Activated T-cell treated with anti-CD3 and anti-CD28 coated beads, Interleukin-2, amount 50 U/mL, for 72 hours (primary cell): ENCODE data around the gene PLXNA2. TPM values are rescaled to one million over a fixed set of nuclear protein-coding genes. Genes with fewer than 3 reads are reported as not detected.

ENCODE experiments used
- ATAC-seq, 2 donors: fragments of 150-1000 bp; cut with Tn5 transposase; replicated peaks in 1 of 2; 2 replicates each; pipeline ENCODE4 v1.10.0; 2021; ENCODE audit warnings: moderate library complexity in 2 of 2, mild to moderate bottlenecking in 1 of 2
- DNase-seq, 2 donors: peaks; one replicate each; pipeline ENCODE4 v3.0.0; 2021 to 2022; ENCODE audit warnings: mixed read lengths in 1 of 2
- H3K27ac Mint-ChIP-seq: one replicate; pipeline ENCODE4 v1.8.0; 2022; ENCODE audit warnings: mild to moderate bottlenecking, moderate library complexity, mixed read lengths
- H3K27me3 Mint-ChIP-seq: one replicate; pipeline ENCODE4 v1.8.0; 2022; ENCODE audit warnings: low read depth, mixed read lengths
- H3K36me3 Mint-ChIP-seq, 2 donors: one replicate each; pipeline ENCODE4 v1.8.0; 2022; ENCODE audit warnings: mixed read lengths in 2 of 2, mild to moderate bottlenecking in 1 of 2; ENCODE audit not compliant: insufficient read depth in 2 of 2
- H3K4me1 Mint-ChIP-seq: one replicate; pipeline ENCODE4 v1.8.0; 2022; ENCODE audit warnings: low read depth, mixed read lengths
- H3K4me3 Mint-ChIP-seq, 2 donors: one replicate each; pipeline ENCODE4 v1.8.0; 2022; ENCODE audit warnings: mild to moderate bottlenecking in 2 of 2, mixed read lengths in 2 of 2, moderate library complexity in 2 of 2
- H3K9me3 Mint-ChIP-seq, 2 donors: one replicate each; pipeline ENCODE4 v1.8.0; 2022; ENCODE audit warnings: mixed read lengths in 2 of 2
- total RNA-seq, 2 donors: library from RNA; stranded (reverse); gene quantifications; one replicate each; pipeline ENCODE4 v1.2.3, GENCODE V29; 2022

PLXNA2 gene
- total RNA-seq, 2 donors from 2014 or later: 0.07 to 0.72 TPM

DNA sequence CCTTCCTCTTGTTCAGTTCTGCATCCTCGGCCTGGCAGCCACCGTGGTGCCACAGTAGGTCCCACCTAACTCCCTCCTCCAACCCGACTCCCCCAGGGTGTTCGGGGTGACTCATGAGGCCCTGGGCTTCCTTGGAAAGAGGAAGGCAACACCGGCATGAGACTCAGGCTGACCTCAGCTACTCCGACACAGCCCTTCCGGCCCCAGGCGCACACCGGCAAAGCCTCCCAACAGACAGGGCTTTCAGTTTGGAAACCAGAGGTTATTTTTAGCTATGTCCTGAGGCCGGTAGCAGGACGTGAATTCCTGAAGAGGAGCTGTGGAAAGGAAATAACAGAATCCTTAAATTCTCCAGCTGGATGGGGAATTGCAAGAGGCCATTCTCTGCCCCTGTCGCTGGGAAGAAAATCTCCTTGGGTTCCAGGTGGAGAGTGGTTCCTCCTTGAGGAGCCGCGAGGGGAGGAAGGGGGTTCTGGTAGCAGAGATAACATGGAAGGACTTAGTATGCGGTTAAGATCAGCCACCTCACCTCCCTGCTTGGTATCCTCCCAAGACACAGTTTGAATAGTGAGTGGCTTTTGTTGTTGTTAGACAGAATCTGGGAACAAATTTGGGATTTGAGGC lies 24.4 kb downstream of the PLXNA2 start:
- peaks cover 9% of the 10 kb centered on the region for H3K4me1 Mint-ChIP-seq
- ATAC-seq: no peak
- H3K9me3 Mint-ChIP-seq: no peaks in the 10 kb centered on the region
- H3K27ac Mint-ChIP-seq: no peak overlapping the region
- H3K36me3 Mint-ChIP-seq: no peaks in the 10 kb centered on the region
- no peak overlapping the region for H3K4me3 Mint-ChIP-seq
- H3K27me3 Mint-ChIP-seq: peaks cover 42% of the 10 kb centered on the region
- DNase-seq: no peak

DNA sequence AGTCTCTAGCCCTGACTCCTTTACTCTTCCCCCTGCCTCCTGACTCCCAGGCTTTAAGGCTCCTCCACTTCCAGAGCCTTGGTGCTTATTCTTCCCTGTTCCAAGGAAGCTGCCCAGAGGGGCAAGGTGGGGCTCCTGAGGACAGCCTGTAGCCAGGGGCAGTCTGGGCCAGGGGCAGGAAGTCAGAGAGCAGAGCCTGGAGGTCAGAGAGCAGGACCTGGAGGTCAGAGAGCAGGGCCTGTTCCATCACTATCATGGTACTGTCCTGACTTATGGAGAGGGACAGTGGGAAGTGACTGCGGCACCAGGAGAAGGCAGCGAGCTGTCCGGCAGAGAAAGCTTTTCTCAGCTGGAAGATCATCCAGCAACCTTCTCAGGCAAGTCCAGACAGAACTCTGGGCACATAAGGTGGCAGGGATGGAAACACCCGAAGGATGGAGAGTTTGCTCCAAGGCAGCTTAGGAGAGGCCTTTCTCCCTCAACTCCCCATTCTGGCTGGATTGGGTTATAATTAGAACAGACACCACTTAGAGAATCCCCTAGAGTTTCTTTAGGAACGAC lies 25.0 kb downstream of the PLXNA2 start:
- no peak overlapping the region for H3K27ac Mint-ChIP-seq
- H3K4me3 Mint-ChIP-seq: no peak overlapping the region
- DNase-seq: no peak
- H3K27me3 Mint-ChIP-seq: peaks cover 41% of the 10 kb centered on the region
- peaks cover 9% of the 10 kb centered on the region for H3K4me1 Mint-ChIP-seq
- H3K9me3 Mint-ChIP-seq: no peaks in the 10 kb centered on the region
- ATAC-seq: no peak
- no peaks in the 10 kb centered on the region for H3K36me3 Mint-ChIP-seq

GRCh38 chr1:208218237-208219097 lies 25.7 kb downstream of the PLXNA2 start:
- ATAC-seq (no peak), DNase-seq (no peak)
- Mint-ChIP-seq H3K4me1 (peaks cover 9% of the 10 kb centered on the region), H3K27me3 (peaks cover 36% of the 10 kb centered on the region), H3K27ac (no peak overlapping the region), H3K9me3 (no peaks in the 10 kb centered on the region), H3K4me3 (no peak overlapping the region), H3K36me3 (no peaks in the 10 kb centered on the region)

DNA sequence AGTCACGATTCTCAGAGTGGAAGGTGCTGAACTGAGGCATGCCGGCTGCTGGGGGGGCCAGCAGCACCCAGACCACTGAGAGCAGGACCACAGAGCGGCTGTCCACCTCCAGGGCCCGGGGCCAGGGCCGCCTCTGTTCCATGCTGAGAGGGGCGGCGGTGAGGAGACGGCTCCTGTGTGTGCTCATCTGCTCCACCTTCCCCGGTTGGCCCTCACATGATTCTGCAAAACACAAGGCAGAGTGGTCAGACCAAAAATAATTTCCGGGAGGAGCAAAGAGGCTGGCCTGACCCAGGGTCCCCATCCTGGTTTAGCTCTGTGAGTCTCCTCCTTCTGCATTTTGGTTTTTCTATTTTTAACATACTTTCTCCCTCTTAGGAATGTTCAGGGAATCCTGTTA lies 26.4 kb downstream of the PLXNA2 start:
- no peaks in the 10 kb centered on the region for H3K36me3 Mint-ChIP-seq
- peaks cover 9% of the 10 kb centered on the region for H3K4me1 Mint-ChIP-seq
- ATAC-seq (no peak), DNase-seq (no peak)
- peaks cover 30% of the 10 kb centered on the region for H3K27me3 Mint-ChIP-seq
- H3K9me3 Mint-ChIP-seq: no peaks in the 10 kb centered on the region
- no peak overlapping the region for H3K27ac Mint-ChIP-seq
- H3K4me3 Mint-ChIP-seq: no peak overlapping the region

DNA sequence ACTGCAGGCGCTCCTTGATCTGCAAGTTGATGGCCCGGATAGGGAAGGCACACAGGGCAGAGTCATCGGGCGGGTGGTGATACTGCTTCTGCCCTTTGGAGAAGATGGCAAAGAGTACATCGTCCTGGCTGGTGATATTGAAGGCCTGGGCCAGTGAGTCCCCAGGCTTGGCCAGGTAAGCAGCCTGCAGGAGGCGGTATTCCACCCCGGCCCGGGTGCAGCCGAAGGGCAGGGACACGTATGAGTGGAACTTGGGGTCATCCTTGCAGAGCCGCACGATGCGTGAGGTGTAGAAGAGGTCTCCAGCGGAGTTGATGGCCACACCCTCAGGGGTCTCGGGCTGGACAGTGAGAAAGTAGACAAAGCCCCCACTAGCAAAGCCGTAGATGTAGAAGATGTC lies 27.4 kb downstream of the PLXNA2 start:
- ATAC-seq: no peak
- no peaks in the 10 kb centered on the region for H3K9me3 Mint-ChIP-seq
- no peak for DNase-seq
- peaks cover 25% of the 10 kb centered on the region for H3K27me3 Mint-ChIP-seq
- H3K27ac Mint-ChIP-seq: no peak overlapping the region
- no peak overlapping the region for H3K4me3 Mint-ChIP-seq
- H3K4me1 Mint-ChIP-seq: peaks cover 9% of the 10 kb centered on the region
- no peaks in the 10 kb centered on the region for H3K36me3 Mint-ChIP-seq

DNA sequence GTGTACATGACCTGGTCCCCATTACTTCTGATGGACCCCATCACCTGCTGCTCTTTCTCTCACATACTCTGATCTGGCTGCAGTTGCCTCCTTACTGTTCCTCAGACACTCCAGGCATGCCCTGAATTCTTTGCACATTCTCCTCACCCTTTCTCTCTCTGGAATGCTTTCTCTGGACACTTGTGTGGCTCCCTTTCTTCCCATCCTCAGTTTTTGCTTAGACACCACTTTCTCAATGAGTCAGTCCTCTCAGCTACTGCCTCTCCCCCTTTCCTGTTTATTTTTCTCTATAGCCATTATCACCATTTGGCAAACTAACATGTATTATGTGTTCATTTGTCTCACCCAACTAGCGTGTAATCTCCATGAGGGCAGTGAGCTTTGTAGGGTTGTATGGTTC lies 28.1 kb downstream of the PLXNA2 start:
- Mint-ChIP-seq H3K9me3 (no peaks in the 10 kb centered on the region), H3K27ac (no peak overlapping the region), H3K4me3 (no peak overlapping the region), H3K36me3 (no peaks in the 10 kb centered on the region), H3K27me3 (peaks cover 30% of the 10 kb centered on the region), H3K4me1 (peaks cover 9% of the 10 kb centered on the region)
- DNase-seq: no peak
- no peak for ATAC-seq

- no peak overlapping the region for H3K27ac Mint-ChIP-seq
- no peak overlapping the region for H3K4me3 Mint-ChIP-seq
- no peaks in the 10 kb centered on the region for H3K36me3 Mint-ChIP-seq
- ATAC-seq (no peak), DNase-seq (no peak)
- H3K9me3 Mint-ChIP-seq: no peaks in the 10 kb centered on the region
- peaks cover 4% of the 10 kb centered on the region for H3K4me1 Mint-ChIP-seq
- peaks cover 24% of the 10 kb centered on the region for H3K27me3 Mint-ChIP-seq
These were observed 28.8 kb downstream of the PLXNA2 start for GRCh38 chr1:208215393-208215792.

DNA sequence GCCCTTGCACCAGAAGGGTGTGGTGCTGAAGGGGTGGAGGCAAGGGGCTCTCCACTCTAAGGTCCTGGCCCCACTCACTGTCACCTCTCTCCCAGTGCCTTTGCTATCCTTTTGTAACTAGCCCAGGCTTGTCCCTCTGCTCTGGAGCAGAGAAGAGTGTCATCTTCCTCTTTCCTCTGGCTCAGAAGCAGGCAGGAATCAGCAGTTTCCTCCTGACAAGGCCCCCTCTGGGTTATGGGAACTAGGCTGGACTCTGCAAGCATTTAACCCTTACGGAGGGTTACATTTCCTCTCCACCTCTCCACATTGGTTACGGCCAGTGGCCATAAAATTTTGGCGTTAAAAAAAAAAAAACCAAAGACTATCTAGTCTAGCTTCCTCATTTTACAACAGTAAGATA lies 30.4 kb downstream of the PLXNA2 start:
- H3K9me3 Mint-ChIP-seq: no peaks in the 10 kb centered on the region
- no peak for ATAC-seq
- peaks cover 24% of the 10 kb centered on the region for H3K27me3 Mint-ChIP-seq
- H3K36me3 Mint-ChIP-seq: no peaks in the 10 kb centered on the region
- no peaks in the 10 kb centered on the region for H3K4me1 Mint-ChIP-seq
- H3K27ac Mint-ChIP-seq: no peak overlapping the region
- no peak overlapping the region for H3K4me3 Mint-ChIP-seq
- DNase-seq: no peak

DNA sequence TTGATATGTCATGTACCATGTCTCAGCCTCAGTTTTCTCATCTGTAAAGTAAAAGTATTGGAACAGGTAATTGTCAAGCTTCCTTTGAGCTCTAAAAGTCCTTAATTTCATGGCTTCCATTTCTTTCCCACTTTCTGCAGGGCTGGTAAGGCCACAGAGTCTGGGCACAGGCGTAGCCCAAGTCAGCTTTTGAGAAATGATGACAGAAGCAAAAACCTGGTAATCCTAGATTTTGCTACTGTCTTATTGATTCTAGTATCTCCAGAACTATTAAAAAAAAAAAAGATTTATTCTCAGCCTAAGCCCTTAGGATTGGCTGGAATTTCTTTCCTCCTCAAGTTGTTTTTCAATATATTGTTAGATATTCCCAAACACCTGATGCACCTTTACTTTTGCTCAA lies 31.3 kb downstream of the PLXNA2 start:
- ATAC-seq (no peak), DNase-seq (no peak)
- no peak overlapping the region for H3K4me3 Mint-ChIP-seq
- peaks cover 24% of the 10 kb centered on the region for H3K27me3 Mint-ChIP-seq
- H3K4me1 Mint-ChIP-seq: no peaks in the 10 kb centered on the region
- no peak overlapping the region for H3K27ac Mint-ChIP-seq
- H3K36me3 Mint-ChIP-seq: no peaks in the 10 kb centered on the region
- H3K9me3 Mint-ChIP-seq: no peaks in the 10 kb centered on the region

DNA sequence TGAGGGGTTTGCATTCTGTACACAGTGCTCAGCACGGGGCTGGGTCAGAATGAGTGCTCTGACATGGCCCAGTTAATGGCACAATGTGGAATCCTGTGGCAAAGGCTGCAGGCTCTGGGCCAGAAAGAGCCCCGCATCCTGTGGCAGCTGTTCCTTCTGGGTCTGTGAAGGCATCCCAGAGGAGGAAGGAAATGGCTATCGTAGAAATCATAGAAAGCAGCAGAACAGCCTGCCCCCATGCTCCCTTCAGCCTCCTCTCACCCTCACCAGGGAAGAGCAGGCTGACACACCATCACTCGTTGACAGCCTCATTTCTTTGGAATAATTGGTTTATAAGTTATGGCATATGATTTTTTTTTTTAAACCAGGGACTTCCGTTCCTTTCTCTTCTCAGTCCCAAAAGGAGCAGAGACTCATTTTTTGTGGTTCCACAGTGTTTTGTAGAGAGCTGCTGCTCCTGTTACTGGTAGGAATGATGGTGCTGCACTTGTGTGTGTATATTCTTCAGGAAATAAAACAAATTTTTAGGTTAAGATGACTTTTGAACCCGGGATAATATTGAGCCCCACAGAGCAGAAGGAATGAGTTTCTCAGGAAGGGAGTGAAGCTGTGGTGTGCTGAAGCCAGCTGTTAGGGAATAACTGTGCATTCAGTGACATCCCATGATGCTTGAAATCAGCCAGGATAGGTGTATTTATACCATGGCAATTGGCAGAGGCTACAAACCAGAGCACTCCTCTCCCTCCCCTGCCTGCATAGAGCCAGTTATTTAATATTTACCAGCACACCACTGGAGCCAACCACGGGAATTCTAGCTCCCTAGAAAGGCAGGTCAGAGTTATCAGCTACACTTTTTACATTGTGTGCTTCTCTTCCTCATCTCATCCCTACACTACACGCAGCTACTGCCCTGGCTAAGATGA lies 32.0 kb downstream of the PLXNA2 start:
- ATAC-seq: no peak
- no peaks in the 10 kb centered on the region for H3K9me3 Mint-ChIP-seq
- no peak for DNase-seq
- H3K27ac Mint-ChIP-seq: no peak overlapping the region
- H3K27me3 Mint-ChIP-seq: peaks cover 24% of the 10 kb centered on the region
- H3K4me3 Mint-ChIP-seq: no peak overlapping the region
- no peaks in the 10 kb centered on the region for H3K36me3 Mint-ChIP-seq
- no peaks in the 10 kb centered on the region for H3K4me1 Mint-ChIP-seq

DNA sequence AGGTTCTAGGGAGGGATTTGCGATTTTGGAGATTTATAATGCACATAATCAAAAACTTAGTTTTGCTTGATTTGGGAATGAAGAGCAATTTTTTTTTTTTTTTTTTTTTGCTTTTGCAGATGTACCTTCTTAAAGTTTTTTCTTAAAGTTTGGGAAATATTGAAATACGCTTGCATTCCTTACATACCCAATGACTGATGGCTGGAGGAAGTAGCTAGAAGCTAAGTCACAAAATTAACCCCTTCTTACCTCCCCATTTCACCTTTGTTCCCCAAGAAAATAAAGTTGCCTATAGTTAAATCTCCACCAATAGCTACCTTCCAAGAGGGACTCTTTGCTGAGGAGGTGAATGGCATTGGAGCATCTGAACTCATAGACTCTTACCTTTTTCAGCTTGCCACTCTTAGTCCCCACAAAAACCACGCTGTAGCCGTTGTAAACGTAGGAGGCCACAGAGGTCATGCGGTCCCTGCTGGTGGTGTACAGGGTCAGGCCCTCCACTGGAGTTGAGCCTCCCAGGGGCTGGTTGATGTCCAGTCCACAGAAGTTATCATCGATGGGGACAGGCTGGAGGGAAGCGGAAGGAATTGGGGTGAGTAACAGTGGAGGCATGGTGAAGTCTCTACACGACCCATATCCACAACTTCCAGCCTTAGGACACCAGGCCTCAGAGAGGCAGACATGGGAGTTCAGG lies 34.1 kb downstream of the PLXNA2 start:
- DNase-seq: no peak
- ATAC-seq: no peak
- H3K4me1 Mint-ChIP-seq: no peaks in the 10 kb centered on the region
- no peak overlapping the region for H3K4me3 Mint-ChIP-seq
- no peaks in the 10 kb centered on the region for H3K36me3 Mint-ChIP-seq
- no peak overlapping the region for H3K27ac Mint-ChIP-seq
- peaks cover 17% of the 10 kb centered on the region for H3K27me3 Mint-ChIP-seq
- H3K9me3 Mint-ChIP-seq: no peaks in the 10 kb centered on the region

DNA sequence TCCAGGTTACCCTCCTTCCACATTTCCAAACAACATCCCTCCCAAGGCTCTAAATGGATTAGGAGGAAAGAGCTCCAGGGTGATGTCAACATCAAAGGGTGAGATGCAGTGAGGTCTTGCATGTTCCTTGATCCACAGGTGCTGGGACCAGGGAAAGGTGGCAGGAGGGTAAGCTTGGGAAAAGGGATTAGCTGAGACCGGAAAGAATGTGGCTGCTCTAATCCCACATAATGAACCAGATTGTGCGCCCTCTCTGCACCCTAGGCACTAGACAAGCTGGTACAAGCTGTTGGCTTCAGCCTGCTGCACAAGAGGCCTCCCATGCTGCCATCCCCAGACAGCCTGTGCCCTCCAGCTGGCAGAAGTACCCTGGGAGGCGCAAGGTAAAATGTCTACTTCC lies 34.9 kb downstream of the PLXNA2 start:
- no peaks in the 10 kb centered on the region for H3K4me1 Mint-ChIP-seq
- peaks cover 10% of the 10 kb centered on the region for H3K27me3 Mint-ChIP-seq
- H3K9me3 Mint-ChIP-seq: no peaks in the 10 kb centered on the region
- ATAC-seq (no peak), DNase-seq (no peak)
- H3K27ac Mint-ChIP-seq: no peak overlapping the region
- H3K4me3 Mint-ChIP-seq: no peak overlapping the region
- H3K36me3 Mint-ChIP-seq: no peaks in the 10 kb centered on the region
